Endothelial cell of hepatic sinusoid (primary cell): ENCODE measurements around the gene LRRC36.

Source experiments
- in situ Hi-C: cut with HindIII; loops from 2 replicates; pipeline ENCODE4 v1.10.0; 2017; ENCODE audit warnings: low sequenced_read_pairs

Gene LRRC36

DNA sequence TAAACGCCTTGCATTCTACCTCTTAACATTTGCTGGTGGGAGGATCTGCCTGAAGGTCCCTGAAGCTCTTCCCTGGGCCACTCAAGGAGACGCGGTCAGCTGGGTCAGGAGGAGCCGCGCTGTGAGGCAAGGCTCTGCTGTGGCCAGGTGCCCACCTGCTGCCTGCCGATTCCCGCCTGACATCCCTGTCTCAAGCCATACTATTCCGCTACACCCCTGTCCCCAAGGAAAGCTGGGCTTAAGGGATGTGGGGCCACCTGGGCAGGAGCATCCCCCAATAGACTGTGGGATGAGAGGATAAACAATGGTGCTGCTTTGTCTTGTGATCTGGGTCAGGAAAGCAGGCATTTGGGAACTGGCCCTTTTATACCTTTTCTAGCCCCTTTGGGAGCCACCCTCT is 61.6 kb downstream of the LRRC36 start:
- in situ Hi-C loops, result loop anchor here (10.0 kb wide), 1 partner anchor 453 kb away; the partner anchor contains the start of genes CES2 and CIAO2B

GRCh38 chr16:67388591-67388990 is 62.0 kb downstream of the LRRC36 start:
- in situ Hi-C loops, result loop anchor here (10.0 kb wide), 1 partner anchor 454 kb away; the partner anchor contains the start of genes CES2 and CIAO2B

- in situ Hi-C loops, result loop anchor here (10.0 kb wide), 1 partner anchor 455 kb away; the partner anchor contains the start of genes CES2 and CIAO2B
Measured at GRCh38 chr16:67389911-67390815, 63.5 kb downstream of the LRRC36 start.

GRCh38 chr16:67390816-67391423 is 64.3 kb downstream of the LRRC36 start:
- in situ Hi-C loops, result no loop called here

- in situ Hi-C loops, result no loop called here
Measured at GRCh38 chr16:67391424-67392300, 65.0 kb downstream of the LRRC36 start.

DNA sequence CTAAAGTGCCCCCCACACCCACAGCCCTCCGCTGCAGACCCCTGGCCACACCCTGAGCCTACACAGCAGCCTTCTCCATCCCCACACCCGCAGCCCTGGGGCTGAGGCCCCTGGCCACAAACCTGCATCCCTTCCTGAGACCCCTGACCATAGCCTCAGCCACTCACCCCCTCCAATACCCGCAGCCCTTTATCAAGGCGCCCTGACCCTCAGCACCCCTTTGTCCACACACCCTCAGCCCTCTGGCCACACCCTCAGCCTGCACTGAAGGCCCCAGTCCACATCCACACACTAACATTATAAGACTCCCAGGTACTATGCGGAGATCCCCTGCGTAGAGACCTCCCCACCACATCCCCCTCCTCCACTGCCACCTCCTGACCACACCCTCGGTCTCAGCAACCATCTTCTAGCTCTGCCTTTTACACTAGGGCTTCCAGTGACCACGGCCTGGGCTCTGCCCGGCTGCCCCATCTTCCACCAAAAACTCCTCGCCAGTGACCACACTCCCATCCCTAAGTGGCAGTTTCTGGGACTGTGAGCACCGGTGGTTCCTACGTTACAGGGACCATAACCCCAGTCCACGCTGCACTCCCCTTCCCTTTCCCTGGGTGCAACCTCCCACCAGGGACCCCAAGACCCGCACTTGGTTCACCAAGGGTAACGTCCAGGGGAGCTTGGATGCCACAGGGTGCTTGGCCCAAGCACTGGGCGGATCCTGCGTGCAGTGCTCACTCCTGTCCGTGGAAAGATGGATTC is 65.9 kb downstream of the LRRC36 start:
- in situ Hi-C loops, result no loop called here

GRCh38 chr16:67393111-67393787 is 66.6 kb downstream of the LRRC36 start, which contains the start of gene TPPP3:
Gene TPPP3 (minus strand): TSS chr16:67393498. CDS start chr16:67391111, 2,387 bp downstream.
- in situ Hi-C loops, result no loop called here

DNA sequence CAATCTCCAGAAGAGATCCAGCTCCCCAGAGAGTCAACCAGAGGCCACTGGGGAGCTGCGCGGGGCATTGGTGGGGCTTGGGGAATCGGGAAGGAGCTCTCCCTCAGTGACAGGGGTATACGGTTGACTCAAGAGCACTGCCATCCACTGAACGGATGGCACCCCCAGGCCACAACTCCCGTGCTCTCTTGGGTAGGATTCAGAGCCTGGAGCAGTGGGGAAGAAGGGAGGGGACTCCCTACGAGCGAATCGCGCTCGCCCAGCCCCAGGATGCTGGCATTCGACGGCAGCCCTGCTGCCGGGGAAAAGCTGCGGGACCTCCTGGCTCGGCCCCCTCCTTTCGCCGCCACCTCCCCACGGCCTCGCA is 67.2 kb downstream of the LRRC36 start:
- in situ Hi-C loops, result no loop called here

GRCh38 chr16:67394155-67395104 is 67.8 kb downstream of the LRRC36 start:
- in situ Hi-C loops, result no loop called here

GRCh38 chr16:67395105-67395457 is 68.5 kb downstream of the LRRC36 start:
- in situ Hi-C loops, result no loop called here

- in situ Hi-C loops, result no loop called here
Measured at GRCh38 chr16:67395458-67396158, 69.0 kb downstream of the LRRC36 start.

DNA sequence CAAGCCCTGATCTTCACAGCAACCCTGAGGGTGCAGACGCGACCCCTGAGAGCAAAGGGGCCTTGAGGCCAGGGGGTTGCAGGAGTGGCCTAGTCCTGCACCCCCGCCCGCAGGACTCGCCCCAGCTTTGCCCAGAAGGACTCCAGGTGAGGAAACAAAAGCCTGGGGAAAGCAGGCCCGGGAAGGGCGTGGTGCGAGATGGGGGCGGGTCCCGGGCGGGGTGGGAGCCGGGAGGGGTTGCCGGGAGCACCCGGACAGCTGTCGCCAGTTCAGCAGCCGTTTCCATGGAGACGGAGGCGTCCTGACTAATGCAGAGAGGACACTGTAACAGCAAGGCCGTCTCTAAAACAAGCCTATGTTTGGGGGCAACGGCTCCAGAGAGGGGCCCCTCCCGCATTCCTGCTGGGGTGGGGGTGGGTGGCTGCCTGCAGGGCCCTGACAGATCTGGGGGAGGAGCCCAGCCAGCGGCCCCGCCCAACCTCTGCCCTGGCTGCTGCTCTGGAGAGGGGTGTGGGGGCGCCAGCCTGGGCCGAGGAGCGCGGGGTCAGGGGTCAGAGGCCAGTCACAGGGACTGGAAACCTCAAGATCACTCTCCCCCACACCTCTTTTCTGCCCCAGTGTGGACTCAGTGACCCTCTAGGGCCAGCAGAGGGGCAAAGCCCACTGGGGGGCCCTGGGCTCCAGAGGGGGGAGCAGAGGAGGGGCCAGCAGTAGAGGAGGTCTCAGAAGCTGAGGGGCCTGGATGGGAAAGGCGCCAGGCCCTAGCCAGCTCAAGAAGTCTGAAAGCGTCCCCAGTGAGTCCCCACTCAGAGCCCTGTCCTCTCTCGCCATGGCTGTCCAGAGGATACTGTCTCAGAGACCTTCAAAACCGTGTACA is 69.8 kb downstream of the LRRC36 start:
- in situ Hi-C loops, result no loop called here

- in situ Hi-C loops, result no loop called here
Measured at GRCh38 chr16:67397036-67397801, 70.6 kb downstream of the LRRC36 start.

DNA sequence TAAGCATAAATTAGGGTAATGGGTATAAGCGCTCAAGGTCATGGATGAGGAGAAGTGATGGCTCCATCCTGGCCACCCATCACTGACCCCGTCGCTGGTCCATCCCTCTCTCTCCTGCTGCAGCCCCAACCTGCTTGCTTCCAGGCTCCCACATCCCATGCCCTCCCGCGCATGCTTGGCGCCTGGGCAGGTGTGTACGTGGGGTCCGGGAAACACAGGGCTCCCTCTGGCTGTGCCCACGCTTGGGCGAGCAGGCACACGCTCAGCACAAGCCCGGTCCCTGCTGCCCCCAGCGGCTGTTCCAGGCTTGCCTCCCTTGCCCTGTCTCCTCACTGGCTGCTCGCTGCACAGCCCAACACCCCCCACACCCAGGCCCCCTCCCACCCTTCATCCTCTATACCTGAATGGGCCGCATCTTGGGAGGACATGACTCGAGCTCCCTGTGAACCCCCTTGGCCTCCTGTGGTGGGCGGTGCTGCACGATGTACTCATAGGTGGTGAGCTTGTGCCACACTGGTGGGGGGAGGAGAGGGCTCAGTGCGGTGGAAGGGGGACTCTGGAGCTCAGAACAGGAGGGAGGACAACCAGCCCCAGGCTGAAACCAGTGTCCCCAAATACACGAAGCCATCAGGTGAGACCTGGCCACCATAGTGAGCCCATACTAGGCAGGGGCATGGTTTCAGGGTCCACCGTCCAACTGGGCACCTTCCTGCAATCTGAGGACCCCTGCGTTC is 71.4 kb downstream of the LRRC36 start:
- in situ Hi-C loops, result no loop called here

GRCh38 chr16:67398546-67399217 is 72.1 kb downstream of the LRRC36 start:
- in situ Hi-C loops, result no loop called here
